NT2/D1 (cell line): ENCODE measurements around the gene WDR59.

Experiments
- SUZ12 ChIP-seq: IDR thresholded peaks from 2 replicates; pipeline ENCODE4 v1.6.1; 2011; ENCODE audit not compliant: insufficient read length, insufficient read depth; ENCODE audit errors: extremely low read depth
- YY1 ChIP-seq: IDR thresholded peaks from 2 replicates; pipeline ENCODE4 v1.6.1; 2011; ENCODE audit not compliant: insufficient read length, insufficient read depth
- ZNF274 ChIP-seq: IDR thresholded peaks from 2 replicates; pipeline ENCODE4 v1.6.1; 2011; ENCODE audit warnings: mild to moderate bottlenecking, low read depth, low read length

DNA sequence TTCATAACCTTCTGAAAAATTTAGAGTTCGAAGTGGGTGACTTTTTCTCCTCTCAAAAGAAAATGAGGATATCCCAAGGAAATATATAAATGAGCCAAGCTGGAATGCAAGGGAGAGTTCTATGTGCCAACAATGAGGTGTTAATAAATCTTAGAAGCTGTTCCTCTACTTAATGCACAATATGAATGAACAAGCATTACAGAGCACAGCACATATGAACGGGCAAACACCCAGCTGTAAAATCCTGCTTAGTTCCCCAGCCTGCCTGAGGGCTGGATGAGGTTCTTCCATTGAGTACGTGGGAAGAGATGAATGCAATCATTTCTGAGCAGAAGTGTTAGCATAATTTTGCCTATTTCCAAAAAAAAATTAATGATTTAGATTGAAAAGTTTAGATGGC lies 58.1 kb downstream of the WDR59 start:
- TF ChIP-seq ZNF274 (no peak), YY1 (no peak), SUZ12 (no peak)
